HepG2 (cell line): Measurements from ENCODE around the gene EMC9. TPM values are rescaled to one million over a fixed set of nuclear protein-coding genes. Genes with fewer than 3 reads are reported as not detected.

Experiments
- ARNTL ChIP-seq: sonication (generic); formaldehyde crosslinking; IDR thresholded peaks from 2 replicates; pipeline ENCODE4 v1.4.0; 2020; ENCODE audit warnings: mild to moderate bottlenecking, missing genetic modification reagents
- BORCS8-MEF2B ChIP-seq: sonication (generic); formaldehyde crosslinking; IDR thresholded peaks from 2 replicates; pipeline ENCODE4 v1.8.0; 2022; ENCODE audit warnings: mild to moderate bottlenecking, missing genetic modification reagents
- CENPX ChIP-seq: sonication (generic); formaldehyde crosslinking; IDR thresholded peaks from 2 replicates; pipeline ENCODE4 v1.9.0; 2021; ENCODE audit warnings: mild to moderate bottlenecking, missing genetic modification reagents, moderate library complexity
- DMAP1 ChIP-seq: IDR thresholded peaks from 2 replicates; pipeline ENCODE4 v1.6.1; 2016
- EEA1 ChIP-seq: sonication (generic); formaldehyde crosslinking; IDR thresholded peaks from 2 replicates; pipeline ENCODE4 v1.5.1; 2020; ENCODE audit warnings: mild to moderate bottlenecking, missing genetic modification reagents, borderline replicate concordance
- HBP1 ChIP-seq: IDR thresholded peaks from 2 replicates; pipeline ENCODE4 v1.6.1; 2016; ENCODE audit warnings: low read depth, control low read depth
- KAT8 ChIP-seq: IDR thresholded peaks from 2 replicates; pipeline ENCODE4 v1.6.1; 2016; ENCODE audit warnings: missing genetic modification reagents, missing compliant biosample characterization
- MNT ChIP-seq: fragments of 450-650 bp; IDR thresholded peaks from 2 replicates; pipeline ENCODE4 v1.6.1; 2016
- NFKB2 ChIP-seq: sonication (generic); formaldehyde crosslinking; IDR thresholded peaks from 2 replicates; pipeline ENCODE4 v1.4.0; 2020; ENCODE audit warnings: missing genetic modification reagents, borderline replicate concordance
- PAXIP1 ChIP-seq: sonication (generic); formaldehyde crosslinking; conservative IDR thresholded peaks from 2 replicates; pipeline ENCODE4 v1.4.0; 2020; ENCODE audit warnings: mild to moderate bottlenecking, missing genetic modification reagents, moderate library complexity
- SOX6 ChIP-seq, 2 experiments: fragments of 450-650 bp in 1 of 2; sonication (generic) in 1 of 2; formaldehyde crosslinking in 1 of 2; IDR thresholded peaks; 2 replicates each; pipeline versions ENCODE4 v1.4.0 to v1.6.1; 2017 to 2020; ENCODE audit warnings: antibody characterized with exemption in 1 of 2, mild to moderate bottlenecking in 1 of 2, missing genetic modification reagents in 1 of 2
- USF2 ChIP-seq, 2 experiments: sonication (generic) in 1 of 2; formaldehyde crosslinking in 1 of 2; IDR thresholded peaks; 2 replicates each; pipeline versions ENCODE4 v1.5.1 to v1.6.1; 2011 to 2020; ENCODE audit warnings: borderline replicate concordance in 1 of 2, low read depth in 1 of 2, low read length in 1 of 2, mild to moderate bottlenecking in 1 of 2, missing genetic modification reagents in 1 of 2, moderate library complexity in 1 of 2
- ZBTB3 ChIP-seq: sonication (generic); formaldehyde crosslinking; IDR thresholded peaks from 2 replicates; pipeline ENCODE4 v1.4.0; 2020; ENCODE audit warnings: low read depth, mild to moderate bottlenecking, moderate library complexity, missing genetic modification reagents, borderline replicate concordance
- ZFX ChIP-seq: sonication (generic); formaldehyde crosslinking; IDR thresholded peaks from 2 replicates; pipeline ENCODE4 v1.4.0; 2020; ENCODE audit warnings: mild to moderate bottlenecking, low read depth, missing genetic modification reagents, moderate library complexity
- ZNF24 ChIP-seq: fragments of 450-650 bp; IDR thresholded peaks from 2 replicates; pipeline ENCODE4 v1.6.1; 2017; ENCODE audit warnings: antibody characterized with exemption, mild to moderate bottlenecking
- ZNF83 ChIP-seq: sonication (generic); formaldehyde crosslinking; IDR thresholded peaks from 2 replicates; pipeline ENCODE4 v1.4.0; 2020; ENCODE audit warnings: missing genetic modification reagents, mild to moderate bottlenecking, borderline replicate concordance
- ZNF879 ChIP-seq: sonication (generic); formaldehyde crosslinking; IDR thresholded peaks from 2 replicates; pipeline ENCODE4 v1.8.1; 2023; ENCODE audit warnings: missing genetic modification reagents
- polyA plus RNA-seq, 8 experiments: library from polyadenylated mRNA; depleted of rRNA in 3 of 8; stranded (reverse) in 7 of 8; unstranded in 1 of 8; fragments of >200 nt; fragmentation: Illumina TruSeq in 4 of 8; extraction: Trizol in 4 of 8; gene quantifications; 2 replicates each; pipeline versions ENCODE4 v1.2.1 to v1.2.3, GENCODE V29; 2011 to 2016; ENCODE audit warnings: low read depth in 4 of 8, missing spikeins in 1 of 8, mixed read lengths in 1 of 8; ENCODE audit not compliant: insufficient read depth in 1 of 8
- total RNA-seq, 5 experiments: library from RNA; depleted of rRNA; stranded (reverse); fragments of >200 nt; fragmentation: Illumina TruSeq; extraction: Trizol; gene quantifications; 2 replicates each; pipeline ENCODE4 v1.2.3, GENCODE V29; 2016; ENCODE audit warnings: low read depth in 1 of 5

The EMC9 gene
- total and polyA plus RNA-seq, 2 of the 13 experiments (the other 11 are each of a cell fraction or from before 2014, with no cell fraction given) = 60.5 to 78.7 TPM

GRCh38 chr14:24093901-24094840 lies 47.2 kb downstream of the EMC9 start, which contains the start of gene PCK2 (continued):
- no peak; the same call in none of the 2 replicates for TF ChIP-seq HBP1
- TF ChIP-seq ZNF24 = peak; percentile 45
- peak; percentile 63; the same call in 1 of the 2 replicates for TF ChIP-seq ZBTB3 (CRISPR knock-in tag)
- peak; percentile 93 for TF ChIP-seq KAT8
- TF ChIP-seq NFKB2 = peak; percentile 98
- peak; percentile 96 for TF ChIP-seq PAXIP1 (CRISPR knock-in tag)
- peak; percentile 77 for TF ChIP-seq ZFX
- TF ChIP-seq ARNTL (CRISPR knock-in tag) = peak; percentile 89
- peak; percentile 50 for TF ChIP-seq MNT
- peak; percentile 91 for TF ChIP-seq EEA1
- TF ChIP-seq SOX6 (IDR thresholded peaks at IDR 0.05) = no peak
- peak; percentile 76; the same call in 1 of the 2 replicates for TF ChIP-seq SOX6 (CRISPR knock-in tag; IDR thresholded peaks at IDR 0.05)
- TF ChIP-seq DMAP1 (CRISPR knock-in tag) = peak; percentile 96
- TF ChIP-seq USF2 (IDR thresholded peaks at IDR 0.05; ENCODE audit: low read depth, low read length) = no peak
- TF ChIP-seq USF2 (CRISPR knock-in tag; IDR thresholded peaks at IDR 0.05; ENCODE audit: borderline replicate concordance) = no peak
- TF ChIP-seq ZNF83 = peak; percentile 93; the same call in 1 of the 2 replicates
- TF ChIP-seq BORCS8-MEF2B = peak; percentile 98
- TF ChIP-seq CENPX (CRISPR knock-in tag) = no peak
- TF ChIP-seq ZNF879 = peak; percentile 97
